NOMO-1 (cell line): ENCODE data around the gene EYS.
"Not testable (repeated sequence)": the region's sequence is repeated elsewhere in the genome, so short reads cannot be mapped to it uniquely, and the experiment has no call there.

Source experiments
- DNase-seq, 2 experiments: peaks; one replicate each; lab custom pipeline; 2025; ENCODE audit not compliant: unreplicated experiment in 2 of 2; lab: John Stamatoyannopoulos, UW

EYS gene

GRCh38 chr6:63792736-63793464, 1914.1 kb downstream of the EYS start:
- no peak for DNase-seq

- no peak for DNase-seq
Observed at GRCh38 chr6:63790334-63790733, 1916.7 kb downstream of the EYS start.

GRCh38 chr6:63789699-63790098, 1917.3 kb downstream of the EYS start:
- no peak for DNase-seq

GRCh38 chr6:63788569-63788968, 1918.5 kb downstream of the EYS start:
- no peak for DNase-seq

GRCh38 chr6:63787021-63787420, 1920.0 kb downstream of the EYS start:
- no peak for DNase-seq

GRCh38 chr6:63785006-63785405, 1922.0 kb downstream of the EYS start:
- no peak for DNase-seq

GRCh38 chr6:63783096-63783495, 1923.9 kb downstream of the EYS start:
- no peak for DNase-seq

GRCh38 chr6:63774961-63775360, 1932.1 kb downstream of the EYS start:
- no peak for DNase-seq

GRCh38 chr6:63773200-63773599, 1933.8 kb downstream of the EYS start:
- no peak for DNase-seq

GRCh38 chr6:63765828-63766227, 1941.2 kb downstream of the EYS start:
- DNase-seq = no peak

- DNase-seq = peak; percentile 1 to 44
Observed at GRCh38 chr6:63764318-63764916, 1942.6 kb downstream of the EYS start.

GRCh38 chr6:63760199-63760598, 1946.8 kb downstream of the EYS start:
- DNase-seq = no peak

GRCh38 chr6:63759605-63760105, 1947.4 kb downstream of the EYS start:
- DNase-seq = no peak

GRCh38 chr6:63757826-63758225, 1949.2 kb downstream of the EYS start:
- no peak for DNase-seq

GRCh38 chr6:63757275-63757674, 1949.8 kb downstream of the EYS start:
- not testable (repeated sequence) for DNase-seq

GRCh38 chr6:63750400-63750799, 1956.6 kb downstream of the EYS start:
- no peak for DNase-seq

GRCh38 chr6:63745784-63746183, 1961.2 kb downstream of the EYS start:
- DNase-seq = no peak

- no peak for DNase-seq
Observed at GRCh38 chr6:63744810-63745209, 1962.2 kb downstream of the EYS start.

- no peak for DNase-seq
Observed at GRCh38 chr6:63743691-63744090, 1963.3 kb downstream of the EYS start.

- no peak for DNase-seq
Observed at GRCh38 chr6:63742060-63742459, 1965.0 kb downstream of the EYS start.

- no peak for DNase-seq
Observed at GRCh38 chr6:63740709-63741108, 1966.3 kb downstream of the EYS start.

- no peak for DNase-seq
Observed at GRCh38 chr6:63739094-63739687, 1967.8 kb downstream of the EYS start.
